Suprapubic skin (tissue), 4 donors: ENCODE measurements around the gene ACVR2A. TPM values are rescaled to one million over a fixed set of nuclear protein-coding genes. Genes with fewer than 3 reads are reported as not detected.

Experiments
- DNase-seq, 2 donors: peaks; one replicate each; pipeline ENCODE4 v3.0.0-alpha.2; 2019; ENCODE audit warnings: low spot score in 2 of 2
- H3K27ac ChIP-seq: fragments of 200-600 bp; sonication (generic); one replicate; pipeline ENCODE4 v1.5.1; 2019
- H3K27me3 ChIP-seq: fragments of 200-600 bp; sonication (generic); one replicate; pipeline ENCODE4 v1.5.1; 2019
- H3K36me3 ChIP-seq: fragments of 200-600 bp; sonication (generic); one replicate; pipeline ENCODE4 v1.5.1; 2019
- H3K4me1 ChIP-seq: fragments of 200-600 bp; sonication (generic); one replicate; pipeline ENCODE4 v1.5.1; 2019
- H3K4me3 ChIP-seq: fragments of 200-600 bp; sonication (generic); one replicate; pipeline ENCODE4 v1.5.1; 2019; ENCODE audit warnings: mild to moderate bottlenecking
- H3K9me3 ChIP-seq: fragments of 200-600 bp; sonication (generic); one replicate; pipeline ENCODE4 v1.5.1; 2019
- EP300 ChIP-seq: sonication (generic); formaldehyde crosslinking; IDR thresholded peaks from one replicate; pipeline ENCODE4 v1.6.1; 2017; ENCODE audit warnings: antibody characterized with exemption
- POLR2A ChIP-seq, 2 donors: fragments of 450-650 bp; IDR thresholded peaks; one replicate each; pipeline ENCODE4 v1.6.1; 2017; ENCODE audit warnings: antibody characterized with exemption in 2 of 2, mild to moderate bottlenecking in 2 of 2, moderate library complexity in 2 of 2
- POLR2AphosphoS5 ChIP-seq, 3 donors: sonication (generic); formaldehyde crosslinking; IDR thresholded peaks; one replicate each; pipeline ENCODE4 v1.6.1; 2017; ENCODE audit warnings: antibody characterized with exemption in 3 of 3
- WGBS: methylation state at CpG from one replicate; pipeline ENCODE4 v1.1.5; 2018; 5-methylcytosine and 5-hydroxymethylcytosine counted together
- total RNA-seq, 4 donors: library from RNA; depleted of rRNA; stranded (reverse); fragments of >200 nt; gene quantifications; one replicate each; pipeline ENCODE4 v1.1.0, GENCODE V29; 2016
- TF ChIP-seq, protein P1 (sequence below), 2 donors: fragments of 200-600 bp in 1 of 2; fragments of 450-650 bp in 1 of 2; sonication (generic) in 1 of 2; IDR thresholded peaks; one replicate each; pipeline ENCODE4 v1.5.1; 2016 to 2019; ENCODE audit warnings: antibody characterized with exemption in 2 of 2, mild to moderate bottlenecking in 1 of 2, moderate library complexity in 1 of 2

Gene ACVR2A
- total RNA-seq, 4 donors from 2014 or later, result 38.7 to 123 (median 45.0) TPM

DNA sequence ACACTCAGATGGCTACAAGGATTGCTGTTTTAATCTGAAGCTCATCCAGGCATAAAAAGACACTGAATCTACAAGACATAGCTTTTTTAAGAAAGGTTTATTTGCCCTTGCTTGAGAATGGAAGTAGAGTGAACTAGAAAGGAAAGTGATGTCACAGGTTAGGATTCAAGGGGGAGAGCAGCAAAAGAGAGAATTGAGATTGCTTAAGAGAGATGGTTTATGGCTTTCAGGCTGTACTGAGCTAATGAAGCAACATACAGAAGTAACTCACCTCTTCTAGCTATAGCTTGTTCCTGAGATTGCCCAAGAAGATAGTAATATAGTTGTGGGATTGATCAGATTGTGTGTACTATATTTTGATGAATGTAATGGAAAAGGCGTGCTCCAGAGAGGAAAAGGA lies 26.1 kb upstream of the ACVR2A start:
- Histone ChIP-seq H3K4me3 (no peak overlapping the region), H3K4me1 (no peaks in the 10 kb centered on the region), H3K9me3 (no peaks in the 10 kb centered on the region), H3K36me3 (no peaks in the 10 kb centered on the region), H3K27ac (no peak overlapping the region), H3K27me3 (no peaks in the 10 kb centered on the region)
- WGBS, result 77% methylated on average over 1 of the region's 1 CpG
- TF ChIP-seq POLR2A (IDR thresholded peaks at IDR 0.05) (no peak), POLR2AphosphoS5 (IDR thresholded peaks at IDR 0.05) (no peak), EP300 (no peak)
- TF ChIP-seq, protein P1, sequence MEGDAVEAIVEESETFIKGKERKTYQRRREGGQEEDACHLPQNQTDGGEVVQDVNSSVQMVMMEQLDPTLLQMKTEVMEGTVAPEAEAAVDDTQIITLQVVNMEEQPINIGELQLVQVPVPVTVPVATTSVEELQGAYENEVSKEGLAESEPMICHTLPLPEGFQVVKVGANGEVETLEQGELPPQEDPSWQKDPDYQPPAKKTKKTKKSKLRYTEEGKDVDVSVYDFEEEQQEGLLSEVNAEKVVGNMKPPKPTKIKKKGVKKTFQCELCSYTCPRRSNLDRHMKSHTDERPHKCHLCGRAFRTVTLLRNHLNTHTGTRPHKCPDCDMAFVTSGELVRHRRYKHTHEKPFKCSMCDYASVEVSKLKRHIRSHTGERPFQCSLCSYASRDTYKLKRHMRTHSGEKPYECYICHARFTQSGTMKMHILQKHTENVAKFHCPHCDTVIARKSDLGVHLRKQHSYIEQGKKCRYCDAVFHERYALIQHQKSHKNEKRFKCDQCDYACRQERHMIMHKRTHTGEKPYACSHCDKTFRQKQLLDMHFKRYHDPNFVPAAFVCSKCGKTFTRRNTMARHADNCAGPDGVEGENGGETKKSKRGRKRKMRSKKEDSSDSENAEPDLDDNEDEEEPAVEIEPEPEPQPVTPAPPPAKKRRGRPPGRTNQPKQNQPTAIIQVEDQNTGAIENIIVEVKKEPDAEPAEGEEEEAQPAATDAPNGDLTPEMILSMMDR (IDR thresholded peaks at IDR 0.05), result no peak
- no peak for DNase-seq

DNA sequence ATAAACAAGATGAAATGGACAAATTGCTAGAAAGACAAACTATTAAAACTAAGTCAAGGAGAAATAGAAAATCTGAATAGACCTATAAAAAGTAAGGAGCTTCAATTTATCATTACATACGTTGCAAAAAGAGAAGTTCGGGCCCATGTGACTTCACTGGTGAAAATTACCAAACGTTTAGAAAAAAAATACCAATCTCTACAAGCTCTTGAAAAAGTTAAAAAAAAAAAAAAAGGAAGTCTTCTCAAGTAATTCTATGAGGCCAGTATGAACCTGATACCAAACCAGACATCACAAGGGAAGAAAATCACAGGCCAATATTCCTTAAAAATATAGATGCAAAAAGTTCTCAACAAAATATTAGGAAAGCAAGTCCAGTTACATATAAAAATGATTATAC lies 20.2 kb upstream of the ACVR2A start:
- Histone ChIP-seq H3K36me3 (no peaks in the 10 kb centered on the region), H3K9me3 (no peaks in the 10 kb centered on the region), H3K4me3 (no peak overlapping the region), H3K27me3 (no peaks in the 10 kb centered on the region), H3K27ac (no peak overlapping the region), H3K4me1 (no peaks in the 10 kb centered on the region)
- WGBS, result 47% methylated on average over 3 of the region's 3 CpGs
- no peak for DNase-seq
- TF ChIP-seq POLR2A (IDR thresholded peaks at IDR 0.05) (no peak), EP300 (no peak), POLR2AphosphoS5 (IDR thresholded peaks at IDR 0.05) (no peak)
- TF ChIP-seq, protein P1 (IDR thresholded peaks at IDR 0.05), result no peak

DNA sequence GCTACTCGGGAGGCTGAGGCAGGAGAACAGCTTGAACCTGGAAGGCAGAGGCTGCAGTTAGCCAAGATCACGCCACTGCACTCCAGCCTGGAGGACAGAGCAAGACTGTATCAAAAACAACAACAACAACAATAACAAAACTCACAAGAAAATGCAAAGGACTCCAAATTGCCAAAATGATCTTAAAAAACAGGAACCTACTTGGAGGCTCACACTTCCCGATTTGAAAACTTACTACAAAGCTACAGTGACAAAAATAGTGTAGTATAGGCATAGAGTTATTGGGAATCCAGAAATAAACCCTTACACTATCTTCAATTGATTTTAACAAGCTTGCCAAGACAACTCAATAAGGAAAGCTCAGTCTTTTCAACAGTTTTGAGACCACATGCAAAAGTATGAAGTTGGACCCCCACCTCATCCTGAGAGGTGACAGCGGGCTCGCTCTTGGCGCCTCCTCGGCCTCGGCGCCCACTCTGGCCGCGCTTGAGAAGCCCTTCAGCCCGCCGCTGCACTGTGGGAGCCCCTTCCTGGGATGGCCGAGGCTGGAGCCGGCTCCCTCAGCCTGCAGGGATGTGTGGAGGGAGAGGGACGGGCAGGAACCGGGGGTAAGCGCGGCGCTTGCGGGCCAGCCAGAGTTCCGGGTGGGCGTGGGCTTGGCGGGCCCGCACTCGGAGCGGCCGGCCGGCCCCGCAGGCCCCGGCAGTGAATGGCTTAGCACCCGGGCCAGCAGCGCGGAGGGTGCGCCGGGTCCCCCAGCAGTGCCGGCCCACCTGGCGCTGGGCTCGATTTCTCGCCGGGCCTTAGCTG lies 18.3 kb upstream of the ACVR2A start:
- Histone ChIP-seq H3K27me3 (no peaks in the 10 kb centered on the region), H3K4me3 (no peak overlapping the region), H3K9me3 (no peaks in the 10 kb centered on the region), H3K36me3 (no peaks in the 10 kb centered on the region), H3K27ac (no peak overlapping the region), H3K4me1 (no peaks in the 10 kb centered on the region)
- WGBS, result 95% methylated on average over 40 of the region's 41 CpGs
- no peak for TF ChIP-seq POLR2AphosphoS5 (IDR thresholded peaks at IDR 0.05)
- TF ChIP-seq EP300, result no peak
- TF ChIP-seq, protein P1 (IDR thresholded peaks at IDR 0.05), result no peak
- TF ChIP-seq POLR2A (IDR thresholded peaks at IDR 0.05), result no peak
- no peak for DNase-seq

DNA sequence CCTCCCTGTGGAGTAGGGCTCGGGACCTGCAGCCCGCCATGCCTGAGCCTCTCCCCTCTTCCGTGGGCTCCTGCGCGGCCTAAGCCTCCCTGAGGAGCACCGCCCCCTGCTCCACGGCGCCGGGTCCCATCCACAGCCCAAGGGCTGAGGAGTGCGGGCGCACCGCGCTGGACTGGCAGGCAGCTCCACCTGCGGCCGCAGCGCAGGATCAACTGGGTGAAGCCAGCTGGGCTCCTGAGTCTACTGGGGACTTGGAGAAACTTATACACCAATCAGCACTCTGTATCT lies 17.8 kb upstream of the ACVR2A start:
- no peaks in the 10 kb centered on the region for H3K4me1 ChIP-seq
- H3K27me3 ChIP-seq, result no peaks in the 10 kb centered on the region
- H3K4me3 ChIP-seq, result no peak overlapping the region
- WGBS, result 93% methylated on average over 7 of the region's 16 CpGs
- no peaks in the 10 kb centered on the region for H3K9me3 ChIP-seq
- TF ChIP-seq POLR2AphosphoS5 (IDR thresholded peaks at IDR 0.05) (no peak), EP300 (no peak), POLR2A (IDR thresholded peaks at IDR 0.05) (no peak)
- H3K27ac ChIP-seq, result no peak overlapping the region
- no peaks in the 10 kb centered on the region for H3K36me3 ChIP-seq
- DNase-seq, result no peak

DNA sequence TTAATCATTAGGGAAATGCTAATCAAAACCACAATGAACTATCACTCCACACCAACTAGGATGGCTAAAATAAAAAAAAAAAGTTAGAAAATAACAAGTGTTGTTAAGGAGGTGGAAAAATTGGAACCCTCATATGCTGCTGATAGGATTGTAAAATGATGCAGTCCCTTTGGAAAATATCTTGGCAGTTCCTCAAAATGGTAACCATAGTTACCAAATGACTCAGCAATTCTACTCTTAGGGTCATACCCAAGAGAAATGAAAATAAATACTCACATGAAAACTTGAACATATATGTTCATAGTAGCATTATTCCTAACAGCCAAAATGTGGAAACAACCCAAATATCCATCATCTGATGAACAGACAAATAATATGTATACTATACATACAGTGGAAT lies 15.7 kb upstream of the ACVR2A start:
- H3K9me3 ChIP-seq, result no peaks in the 10 kb centered on the region
- no peaks in the 10 kb centered on the region for H3K27me3 ChIP-seq
- no peaks in the 10 kb centered on the region for H3K4me1 ChIP-seq
- no peak overlapping the region for H3K27ac ChIP-seq
- H3K4me3 ChIP-seq, result no peak overlapping the region
- DNase-seq, result no peak
- no peak for TF ChIP-seq POLR2AphosphoS5 (IDR thresholded peaks at IDR 0.05)
- TF ChIP-seq, protein P1 (IDR thresholded peaks at IDR 0.05), result no peak
- TF ChIP-seq POLR2A (IDR thresholded peaks at IDR 0.05), result no peak
- TF ChIP-seq EP300, result no peak
- H3K36me3 ChIP-seq, result no peaks in the 10 kb centered on the region

DNA sequence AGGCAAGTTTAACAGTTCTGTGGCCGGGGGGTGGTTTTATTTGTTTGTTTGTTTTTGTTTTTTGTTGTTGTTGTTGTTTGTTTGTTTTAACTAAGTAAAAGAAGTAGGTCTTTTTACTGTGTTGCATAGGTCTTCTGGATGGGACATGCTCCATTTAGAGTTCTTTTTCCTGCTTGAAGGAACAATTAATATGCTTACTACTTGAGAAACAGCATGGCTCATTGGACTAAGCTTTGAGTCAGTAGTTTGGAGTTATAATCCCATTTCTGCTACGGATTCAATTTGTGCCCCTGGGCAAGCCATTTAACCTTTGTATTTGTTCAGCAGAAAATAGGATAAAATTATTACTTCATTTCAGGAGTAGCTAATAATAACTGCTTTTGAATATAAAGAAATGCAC lies 8.7 kb upstream of the ACVR2A start:
- H3K27me3 ChIP-seq, result no peaks in the 10 kb centered on the region
- no peaks in the 10 kb centered on the region for H3K9me3 ChIP-seq
- 76% methylated on average over 2 of the region's 2 CpGs for WGBS
- TF ChIP-seq POLR2AphosphoS5 (IDR thresholded peaks at IDR 0.05), result no peak
- H3K4me1 ChIP-seq, result no peaks in the 10 kb centered on the region
- H3K36me3 ChIP-seq, result no peaks in the 10 kb centered on the region
- no peak for DNase-seq
- no peak overlapping the region for H3K4me3 ChIP-seq
- H3K27ac ChIP-seq, result no peak overlapping the region
